Right hindlimb (tissue), 1 donor: ENCODE measurements around the gene SMARCA1.
"Not testable (repeated sequence)": the region's sequence is repeated elsewhere in the genome, so short reads cannot be mapped to it uniquely, and the experiment has no call there.

Experiments used
- DNase-seq: peaks from one replicate; pipeline ENCODE4 v3.0.0-alpha.2; 2018

Gene SMARCA1

DNA sequence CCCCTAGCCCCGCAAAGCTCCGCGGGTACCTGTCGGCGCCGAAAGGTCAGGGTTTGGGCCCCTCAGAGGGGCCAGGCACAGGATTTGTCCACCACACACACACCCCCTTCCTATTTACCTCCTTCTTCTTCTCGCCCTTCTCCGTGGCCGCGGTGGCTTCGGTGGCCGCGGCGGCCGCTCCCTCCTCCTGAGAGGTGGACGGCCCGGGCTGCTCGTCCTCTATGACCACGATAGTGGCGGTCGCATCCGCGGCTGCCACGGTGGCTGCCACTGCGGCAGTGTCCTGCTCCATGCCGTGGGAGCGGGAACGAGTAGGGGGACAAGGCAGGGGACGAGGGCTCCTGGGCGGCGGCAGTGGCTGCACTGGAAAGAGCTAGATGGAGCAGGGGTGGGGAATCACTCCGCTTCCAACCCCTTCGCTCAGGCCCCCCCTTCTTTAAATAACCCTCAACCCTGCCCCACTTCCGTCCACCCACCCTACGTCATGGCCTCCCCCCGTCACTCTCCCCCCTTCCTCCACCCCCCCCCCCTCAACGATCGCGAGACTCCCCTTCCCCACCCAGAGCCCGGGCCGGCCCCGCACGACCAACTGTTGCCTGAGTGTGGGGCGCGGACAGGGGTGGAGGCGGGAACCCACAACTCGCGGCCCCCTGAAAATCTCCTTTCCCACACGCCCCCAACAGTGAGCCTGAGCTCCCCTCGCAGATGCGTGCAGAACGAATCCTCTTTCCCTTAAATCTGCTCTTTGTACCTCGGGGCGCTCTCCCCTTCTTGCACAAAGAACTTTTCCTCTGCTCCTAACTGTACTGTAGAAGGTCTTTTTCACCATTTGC lies at the start of gene SMARCA1:
Gene SMARCA1, minus strand, starts transcription at position 412 of the 833 bp plus-strand sequence. Its CDS starts 120 bp downstream, at position 292.
- peak; percentile 89 for DNase-seq

DNA sequence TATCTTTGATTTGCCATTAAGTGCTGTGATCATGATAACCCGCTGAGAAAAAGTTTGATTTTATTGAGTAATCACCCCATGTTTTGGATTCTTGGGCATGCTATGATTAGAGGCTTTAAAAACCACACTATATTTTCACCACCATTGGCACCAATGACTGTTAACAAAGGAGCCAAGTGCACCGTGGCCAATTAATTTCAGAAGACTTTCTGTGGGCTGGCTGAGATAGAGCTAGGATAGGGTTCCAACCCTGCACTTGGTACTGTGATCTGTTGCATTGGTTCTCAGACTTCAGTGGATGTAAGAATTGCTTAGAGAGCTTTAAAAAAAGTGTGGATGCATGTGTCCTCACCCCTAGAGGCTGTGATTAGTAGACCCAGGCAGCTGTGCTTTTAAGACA lies 49.1 kb upstream of the SMARCA1 start:
- no peak for DNase-seq

DNA sequence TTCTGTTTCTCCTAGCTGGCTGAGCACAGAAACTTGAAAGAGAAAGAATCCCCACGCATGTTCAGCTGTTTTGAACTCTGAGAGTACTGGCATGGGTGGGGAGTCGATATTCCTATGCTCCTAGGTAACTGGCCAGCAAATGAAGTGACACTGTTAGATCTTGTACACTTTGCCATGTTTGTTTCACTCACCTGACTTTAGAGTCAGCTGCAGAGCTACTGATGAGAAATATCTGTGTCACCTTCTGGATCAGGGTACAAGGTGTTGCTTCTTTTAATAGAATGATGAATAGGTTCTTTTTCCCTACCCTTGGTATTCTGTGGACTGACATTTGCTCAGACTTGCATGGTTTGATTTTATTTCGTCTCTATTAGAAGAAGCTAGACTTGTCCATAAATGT lies 45.1 kb upstream of the SMARCA1 start:
- DNase-seq, result no peak

DNA sequence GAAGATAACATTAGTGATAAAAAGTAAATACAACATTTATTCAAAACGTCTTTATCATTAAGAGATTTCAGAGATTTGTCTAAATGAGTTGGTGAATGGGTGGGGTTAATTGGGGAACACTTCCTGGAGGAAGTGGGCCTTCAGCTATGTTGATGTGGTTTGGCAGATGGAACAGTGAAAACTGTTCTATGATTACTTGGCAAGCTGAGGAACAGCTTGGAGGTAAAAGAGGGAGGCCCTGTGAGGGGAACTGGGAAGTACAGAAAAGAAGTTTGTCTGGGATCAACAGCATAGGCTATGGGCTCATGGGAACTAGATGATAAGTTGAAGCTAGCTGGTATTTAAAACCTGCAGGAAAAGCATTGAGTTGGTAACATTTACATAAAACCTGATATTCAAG lies 42.8 kb upstream of the SMARCA1 start:
- peak; percentile 28 for DNase-seq

DNA sequence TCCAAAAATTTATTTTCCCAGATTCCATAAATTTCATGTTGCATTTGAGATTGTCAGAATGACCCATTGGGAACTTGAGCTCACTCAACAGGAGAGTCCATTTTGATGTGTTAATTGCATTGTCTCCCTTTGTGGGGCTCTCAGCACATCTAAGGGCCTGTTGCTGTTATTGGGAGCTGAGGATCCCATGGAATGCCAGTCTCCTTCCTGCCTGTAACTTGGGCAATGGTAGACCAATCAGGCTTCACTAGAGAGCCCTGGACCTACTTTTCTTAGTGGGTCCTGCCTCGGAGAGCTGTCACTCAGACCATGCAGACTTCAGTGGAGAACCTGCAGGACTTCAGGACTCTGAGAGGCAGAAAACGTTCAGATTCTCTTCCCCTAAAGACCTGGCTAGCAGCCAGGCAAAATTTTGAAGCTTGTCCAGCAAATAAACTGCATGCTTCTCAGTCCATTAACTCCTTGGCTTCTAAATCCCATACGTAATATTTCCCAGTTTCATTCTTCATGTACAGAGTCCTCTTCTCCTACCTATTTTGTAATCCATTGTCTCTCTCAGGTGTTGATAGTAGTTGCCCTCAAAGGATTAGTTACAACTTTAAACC lies 41.9 kb upstream of the SMARCA1 start:
- DNase-seq, result peak; percentile 60

GRCh38 chrX:129564345-129564744 lies 41.1 kb upstream of the SMARCA1 start:
- DNase-seq, result not testable (repeated sequence)

DNA sequence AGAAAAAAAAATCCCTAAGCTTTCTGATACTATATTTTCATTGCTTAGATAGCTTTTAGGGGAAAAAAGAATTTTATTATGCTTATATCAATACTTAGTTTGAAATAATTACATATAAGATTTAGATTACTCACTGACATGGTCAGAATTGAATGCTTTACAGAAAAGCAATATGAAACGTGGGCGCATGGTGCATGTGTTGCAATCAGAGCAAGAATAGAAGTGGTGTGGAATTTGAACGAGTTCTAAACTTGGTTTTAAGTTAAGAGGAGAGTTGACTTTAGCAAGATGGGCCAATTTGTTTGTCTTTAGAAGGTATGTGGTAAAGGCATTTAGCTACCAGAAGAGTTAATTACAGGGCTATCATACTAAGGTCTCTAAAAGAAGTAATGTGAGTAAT lies 38.2 kb upstream of the SMARCA1 start:
- DNase-seq, result no peak

DNA sequence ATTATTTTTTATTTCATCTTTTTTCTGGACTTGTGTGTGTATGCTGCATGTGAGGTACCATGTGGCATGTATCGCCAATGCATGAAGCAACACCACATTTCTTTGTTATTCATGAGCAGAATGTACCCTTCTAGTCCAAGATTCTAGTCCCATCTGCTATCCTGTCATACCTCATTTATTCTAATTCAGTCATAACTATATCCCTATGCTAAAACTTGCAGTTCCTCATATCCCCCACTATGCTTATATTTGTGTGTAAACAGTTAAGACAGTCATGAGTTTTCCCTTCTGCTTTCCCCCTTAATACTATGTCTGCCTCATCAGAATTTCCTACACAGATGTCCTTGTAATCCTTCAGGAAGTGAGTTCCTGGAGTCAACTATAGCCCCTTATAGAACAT lies 36.5 kb upstream of the SMARCA1 start:
- DNase-seq, result no peak

- DNase-seq, result no peak
These were observed 34.7 kb upstream of the SMARCA1 start for GRCh38 chrX:129557844-129558480.

GRCh38 chrX:129556806-129557315 lies 33.6 kb upstream of the SMARCA1 start:
- DNase-seq, result no peak

- DNase-seq, result not testable (repeated sequence)
These were observed 31.5 kb upstream of the SMARCA1 start for GRCh38 chrX:129554816-129555215.

- DNase-seq, result no peak
These were observed 30.5 kb upstream of the SMARCA1 start for GRCh38 chrX:129553619-129554288.

DNA sequence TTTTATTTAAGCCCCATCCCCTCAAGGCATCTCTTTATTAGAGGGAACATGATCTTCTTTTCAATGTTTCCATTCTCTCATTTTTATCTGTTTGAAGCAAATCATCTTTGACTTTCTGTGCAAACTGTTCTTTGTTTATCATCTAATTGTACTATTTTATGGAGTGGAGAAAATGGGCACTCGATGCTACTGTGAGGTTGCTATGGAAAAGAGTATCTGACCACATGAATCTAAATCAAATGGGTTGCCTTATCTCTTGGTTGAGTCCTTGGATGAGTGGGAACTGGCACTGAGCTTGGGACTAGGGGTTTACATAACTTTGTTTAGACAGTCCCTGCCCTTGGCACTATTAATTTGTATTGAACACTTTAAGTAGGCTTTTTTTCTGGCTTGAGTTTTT lies 25.8 kb upstream of the SMARCA1 start:
- no peak for DNase-seq

- no peak for DNase-seq
These were observed 22.1 kb upstream of the SMARCA1 start for GRCh38 chrX:129545408-129545807.

DNA sequence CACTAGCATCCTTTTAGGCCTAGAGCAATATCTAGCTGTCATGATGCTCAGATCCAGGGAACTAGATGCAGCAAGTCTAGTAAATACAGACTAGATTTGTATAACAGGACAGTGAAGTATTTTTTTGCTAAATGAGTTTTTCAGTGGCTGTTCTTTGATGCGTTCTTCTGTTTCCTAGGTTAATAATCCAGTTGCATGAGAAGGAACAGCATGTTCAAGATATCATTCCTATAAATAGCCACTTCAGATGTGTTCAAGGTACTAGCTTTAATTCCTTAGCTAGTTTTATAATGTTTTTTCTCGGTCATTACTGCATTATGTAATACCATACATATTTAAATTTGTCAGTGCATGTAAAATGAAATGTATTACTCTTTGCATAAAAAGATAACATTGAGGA lies 21.5 kb upstream of the SMARCA1 start:
- no peak for DNase-seq

DNA sequence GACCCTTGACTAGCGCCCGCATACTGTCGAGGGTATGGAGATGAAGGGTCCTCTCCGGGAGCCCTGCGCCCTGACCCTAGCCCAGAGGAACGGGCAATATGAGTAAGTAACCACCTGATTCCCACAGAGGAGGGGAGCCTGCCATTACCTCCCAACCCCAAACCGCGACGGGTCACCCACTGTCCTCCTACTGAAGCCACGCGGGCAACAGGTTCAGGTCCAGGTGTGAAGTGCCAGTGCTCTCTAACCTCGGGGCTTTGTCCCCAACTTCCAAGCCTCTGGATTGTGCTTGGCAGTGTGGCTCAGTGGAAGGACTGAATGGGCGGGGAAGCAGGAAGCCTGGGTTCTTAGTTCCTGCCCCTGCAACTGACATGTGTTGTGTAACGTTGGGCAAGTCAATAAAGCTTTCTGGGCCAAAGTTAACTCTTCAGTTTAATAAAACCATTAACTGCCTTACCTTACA lies 17.5 kb upstream of the SMARCA1 start:
- DNase-seq, result peak; percentile 18

GRCh38 chrX:129540068-129540653 lies 16.9 kb upstream of the SMARCA1 start, which contains the start of gene OCRL:
Gene OCRL, plus strand, starts transcription at chrX:129540259. Its CDS starts 181 bp downstream, at chrX:129540440.
- peak; percentile 78 for DNase-seq

- DNase-seq, result no peak
These were observed 11.7 kb upstream of the SMARCA1 start for GRCh38 chrX:129534816-129535578.

DNA sequence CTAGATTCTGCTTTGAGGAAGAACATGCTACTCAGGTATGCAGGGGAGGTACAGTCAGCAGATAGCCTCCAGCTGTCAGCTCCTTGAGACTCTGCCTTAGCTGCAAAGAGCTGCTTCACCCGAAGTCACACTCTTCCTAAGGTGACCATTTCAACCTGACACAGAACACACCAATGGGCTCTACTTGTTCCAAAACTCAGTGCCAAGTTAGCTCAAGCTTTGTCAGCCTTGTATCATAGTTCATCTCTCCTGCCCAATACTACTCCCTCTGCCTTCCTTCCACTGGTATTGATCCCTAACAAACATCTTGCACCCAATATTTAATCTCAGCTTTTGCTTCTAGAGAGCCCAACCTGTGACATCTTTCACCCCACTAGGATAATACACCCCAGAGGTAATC lies 7.8 kb upstream of the SMARCA1 start:
- DNase-seq, result no peak

- DNase-seq, result no peak
These were observed 7.1 kb upstream of the SMARCA1 start for GRCh38 chrX:129530410-129530809.

GRCh38 chrX:129529685-129530281 lies 6.5 kb upstream of the SMARCA1 start:
- DNase-seq, result no peak
